Stimulated activated CD8-positive, alpha-beta memory T cell treated with anti-CD3 and anti-CD28 coated beads, Interleukin-15, amount 100 ng/mL, for 24 hours (primary cell): ENCODE data around the gene STK17A.

Experiments used
- DNase-seq: peaks from one replicate; pipeline ENCODE4 v3.0.0-alpha.2; 2020; ENCODE audit warnings: low read depth

Gene STK17A

DNA sequence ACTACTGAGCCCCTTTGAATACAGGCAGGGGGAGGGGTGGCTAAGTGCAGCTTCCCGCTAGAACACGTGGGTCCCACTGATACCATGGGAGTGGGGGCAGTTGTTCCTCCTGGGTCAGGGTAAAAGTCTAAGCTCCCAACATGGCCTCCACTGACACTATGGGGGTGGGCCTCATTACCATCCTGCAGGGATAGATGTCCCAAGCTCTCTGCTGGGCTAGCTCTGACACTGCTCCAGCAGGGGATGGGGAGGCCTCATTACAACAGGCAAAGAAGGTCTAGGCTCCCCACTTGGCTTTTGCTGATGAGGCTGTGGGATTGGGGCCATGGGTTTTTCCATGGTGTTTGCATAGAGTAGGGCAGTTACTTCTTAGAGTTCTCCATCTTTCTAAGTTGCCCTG lies 51.5 kb downstream of the STK17A start:
- no peak for DNase-seq

DNA sequence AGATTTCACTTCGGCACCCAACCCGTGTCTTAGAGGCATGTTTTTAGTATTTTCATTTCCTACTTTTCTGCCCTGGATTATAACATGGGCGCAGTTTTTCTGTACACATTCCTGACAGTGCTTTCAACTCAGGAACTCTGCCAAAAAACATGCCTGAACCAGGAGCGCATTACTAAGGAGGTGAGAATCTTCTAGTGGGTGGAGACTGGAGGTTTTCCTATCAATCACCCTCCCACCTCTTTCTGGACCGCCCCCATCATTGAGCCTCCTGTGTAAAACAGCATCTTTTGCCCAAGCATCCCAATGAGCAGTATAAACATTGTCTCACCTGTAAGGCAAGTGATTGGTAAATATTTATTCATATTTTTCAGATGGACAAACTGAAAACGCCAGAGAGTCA lies 53.2 kb downstream of the STK17A start:
- no peak for DNase-seq

- no peak for DNase-seq
Observed at GRCh38 chr7:43637114-43637806, 54.4 kb downstream of the STK17A start.

DNA sequence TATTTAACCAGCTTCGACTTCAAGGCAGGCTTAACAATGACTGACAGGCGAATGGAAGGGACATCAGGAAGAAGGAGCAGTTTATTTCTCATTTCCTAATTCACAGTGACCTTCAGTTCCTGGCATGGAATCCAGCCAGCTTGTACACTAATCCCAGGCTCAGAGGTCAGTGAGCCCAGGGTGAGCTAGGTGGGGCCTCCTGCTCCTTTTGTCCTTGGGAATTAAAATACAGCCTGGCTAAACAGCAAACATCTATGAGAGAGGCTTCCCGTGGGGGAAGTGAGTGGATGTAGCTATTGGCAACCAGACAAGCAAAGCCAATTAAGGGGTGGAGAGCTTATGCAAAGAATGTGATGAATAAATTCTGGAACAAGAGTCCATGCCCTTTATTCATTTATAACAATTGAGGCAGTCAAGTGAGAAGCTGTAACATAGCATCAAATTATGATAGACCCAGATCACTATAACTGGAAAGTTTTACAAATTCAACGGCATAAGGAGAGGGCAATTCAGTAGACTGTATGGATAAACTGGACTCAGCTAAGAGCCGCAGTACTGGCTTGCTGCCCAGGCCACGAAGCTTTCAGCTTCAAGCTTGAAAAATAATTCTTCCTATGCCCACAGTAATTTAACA lies 57.1 kb downstream of the STK17A start:
- no peak for DNase-seq

GRCh38 chr7:43640679-43641078 lies 57.8 kb downstream of the STK17A start:
- DNase-seq, result no peak

- DNase-seq, result no peak
Observed at GRCh38 chr7:43642897-43643630, 60.2 kb downstream of the STK17A start.

DNA sequence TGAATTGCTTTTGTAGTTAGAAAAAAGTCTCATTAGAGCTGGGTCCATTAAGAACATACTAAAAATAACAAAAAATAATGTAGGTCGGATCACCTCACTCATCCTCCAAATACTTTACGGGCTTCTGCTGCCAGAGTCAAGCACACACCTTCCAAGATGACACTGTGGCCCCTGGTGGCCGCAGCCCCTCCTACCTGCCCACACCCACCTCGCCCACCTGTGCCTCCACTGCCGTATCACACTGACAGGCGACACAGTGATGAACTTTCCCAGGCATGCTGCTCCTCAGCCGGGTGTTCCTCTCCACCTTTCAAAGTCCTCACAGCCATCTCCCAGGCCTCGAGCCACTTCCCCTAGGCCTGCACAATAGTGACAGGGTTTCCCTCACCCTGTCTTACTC lies 60.9 kb downstream of the STK17A start:
- DNase-seq, result no peak

GRCh38 chr7:43645699-43646226 lies 62.9 kb downstream of the STK17A start:
- no peak for DNase-seq

GRCh38 chr7:43646603-43647338 lies 63.9 kb downstream of the STK17A start:
- no peak for DNase-seq

- DNase-seq, result no peak
Observed at GRCh38 chr7:43647339-43647672, 64.4 kb downstream of the STK17A start.

DNA sequence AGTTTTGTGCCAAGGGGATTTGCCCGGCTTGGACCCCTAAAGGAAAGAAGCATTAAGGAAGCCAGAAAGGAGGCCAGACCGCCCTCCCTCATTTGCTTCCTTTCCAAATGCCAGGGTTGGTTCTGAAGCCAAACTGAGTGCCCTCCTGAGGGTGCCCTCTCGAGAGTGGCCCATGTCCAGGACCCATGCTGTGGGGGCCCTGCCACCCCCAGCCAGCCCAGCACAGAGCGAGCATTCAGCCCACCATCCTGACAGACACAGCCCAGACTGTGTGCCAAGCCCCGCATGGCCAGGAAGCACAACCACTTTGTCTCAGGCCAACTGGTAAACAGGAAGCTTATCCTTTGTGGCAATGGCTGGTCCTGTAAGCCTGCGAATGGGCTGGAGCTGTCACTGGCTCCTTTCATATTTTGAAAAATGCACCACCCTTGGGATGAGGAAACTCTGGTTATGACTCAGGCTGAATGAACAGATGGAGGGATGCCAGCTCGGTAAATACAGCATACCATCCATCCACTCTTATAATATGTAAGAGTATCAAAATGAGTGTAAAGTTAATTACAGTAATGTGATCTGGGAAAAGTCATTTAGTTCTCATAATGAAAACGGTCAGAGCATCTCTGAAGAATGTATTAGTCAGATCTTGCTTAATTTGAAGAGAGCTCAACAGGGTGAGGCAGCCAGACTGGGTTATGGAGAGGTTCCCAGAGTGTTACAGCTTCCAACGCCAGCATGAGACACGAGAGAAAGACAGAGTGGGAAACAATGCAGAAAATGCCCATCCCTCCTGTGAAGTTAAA lies 65.0 kb downstream of the STK17A start:
- DNase-seq, result no peak

DNA sequence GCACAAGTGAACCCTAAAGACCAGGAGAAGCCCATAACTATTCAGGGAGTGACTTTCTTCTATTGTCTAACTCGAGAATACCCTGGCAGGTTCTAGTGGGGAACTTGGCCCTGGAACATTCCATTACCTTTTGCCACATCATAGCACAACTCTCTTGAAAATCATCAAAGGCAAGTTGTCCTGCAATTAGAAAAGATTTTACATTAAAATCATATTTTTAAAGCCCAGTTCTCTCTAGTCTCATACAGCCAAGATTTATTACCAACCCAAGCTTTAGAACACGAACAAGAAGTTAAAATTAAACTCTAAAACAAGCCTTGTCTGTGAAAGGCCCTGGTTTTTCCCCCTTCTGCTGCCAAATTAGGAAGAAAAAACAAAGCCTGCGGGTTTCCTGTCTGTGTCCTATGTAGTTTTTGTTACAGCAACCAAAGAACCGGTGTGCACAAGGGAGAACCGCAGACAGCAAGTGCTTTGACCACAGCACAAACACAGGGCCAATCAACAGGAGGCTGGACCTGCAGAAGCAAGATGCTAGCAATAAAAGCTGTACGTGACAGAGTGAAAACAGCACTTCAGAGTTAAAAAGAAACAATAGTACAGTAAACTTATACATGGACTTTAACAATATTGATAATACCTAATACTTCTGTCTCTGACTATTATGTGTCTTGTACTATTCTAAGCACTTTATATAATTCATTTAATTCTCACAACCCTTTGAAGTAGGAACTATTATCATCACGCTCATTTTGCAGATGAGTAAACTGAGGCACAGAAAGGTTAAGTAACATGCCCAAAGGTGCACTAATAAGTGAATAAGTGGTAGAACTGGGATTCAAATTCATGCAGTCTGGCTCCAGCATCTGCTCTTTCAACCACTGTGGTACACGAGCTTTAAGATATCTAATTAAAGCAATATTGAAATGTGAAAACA lies 65.8 kb downstream of the STK17A start:
- no peak for DNase-seq

DNA sequence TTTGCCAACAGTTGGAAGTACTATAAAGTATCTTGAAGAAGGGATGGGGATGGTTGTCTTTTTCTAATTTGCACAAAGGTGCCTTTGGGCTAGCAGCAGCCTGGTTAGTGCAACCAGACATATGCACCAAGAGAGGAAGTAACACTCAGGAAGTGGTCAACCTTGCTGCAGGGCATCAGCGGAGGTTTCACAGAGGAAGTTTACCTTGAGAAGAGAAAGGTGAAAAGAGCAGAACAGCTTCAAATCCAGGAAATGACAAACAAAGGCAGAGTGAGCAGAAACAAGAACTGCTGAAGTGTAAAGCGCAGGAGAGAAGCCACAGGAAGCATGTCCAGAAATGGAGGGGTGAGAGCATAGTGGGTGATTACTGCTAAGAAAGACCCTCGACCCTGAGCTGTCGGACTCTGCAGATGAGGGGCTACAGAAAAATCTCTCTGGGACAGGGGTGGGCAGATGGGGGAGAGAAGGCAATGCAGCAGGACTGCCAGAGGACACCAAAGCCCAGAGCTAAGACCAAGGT lies 66.9 kb downstream of the STK17A start:
- no peak for DNase-seq

- DNase-seq, result no peak
Observed at GRCh38 chr7:43650457-43651052, 67.6 kb downstream of the STK17A start.

- no peak for DNase-seq
Observed at GRCh38 chr7:43652364-43652763, 69.5 kb downstream of the STK17A start.

GRCh38 chr7:43653466-43653865 lies 70.6 kb downstream of the STK17A start:
- no peak for DNase-seq

GRCh38 chr7:43653891-43654504 lies 71.1 kb downstream of the STK17A start:
- DNase-seq, result no peak

GRCh38 chr7:43655584-43655983 lies 72.7 kb downstream of the STK17A start:
- DNase-seq, result no peak

GRCh38 chr7:43656997-43657396 lies 74.1 kb downstream of the STK17A start:
- DNase-seq, result no peak
